ENCODE data around the gene RFC1.

The RFC1 gene

DNA sequence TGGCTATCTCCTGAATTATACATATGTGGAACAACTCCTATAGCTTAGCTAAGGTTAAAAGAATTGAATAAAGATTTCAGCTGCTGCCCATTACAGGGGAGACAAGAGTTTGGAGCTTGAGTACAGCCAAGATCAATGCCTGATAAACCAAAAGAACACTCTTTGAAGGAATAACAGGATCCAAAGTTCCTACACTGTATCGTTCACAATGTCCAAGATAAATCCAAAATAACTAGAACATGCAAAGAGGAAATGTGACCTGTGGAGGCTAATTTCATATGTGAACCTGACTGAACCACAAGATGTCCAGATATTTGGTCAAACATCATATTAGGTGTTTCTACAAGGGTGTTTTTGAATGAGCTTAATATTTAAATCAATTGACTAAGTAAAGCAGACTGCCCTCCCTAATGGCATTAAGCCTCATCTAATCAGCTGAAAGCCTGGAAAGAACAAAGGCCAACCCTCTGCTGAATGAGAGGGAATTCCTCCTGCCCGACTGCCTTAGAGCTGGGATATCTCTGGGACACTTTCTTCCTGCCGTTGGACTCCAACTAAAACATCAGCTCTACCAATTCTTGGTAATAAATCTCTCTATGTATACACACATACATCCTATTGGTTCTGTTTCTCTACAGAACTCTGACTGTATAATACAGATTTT lies 19.2 kb downstream of the RFC1 start:
- peak; percentile 56 for DNase-seq
- Histone ChIP-seq H3K4me3 (ENCODE audit: low read depth, low read length) (no peak overlapping the region), H3K36me3 (peaks cover 56% of the 10 kb centered on the region), H3K27ac (peak overlapping the region; percentile 8; the same call in 1 of the 2 replicates), H3K27me3 (ENCODE audit: insufficient read depth, low read depth, severe bottlenecking) (no peaks in the 10 kb centered on the region), H3K9me3 (ENCODE audit: severe bottlenecking) (no peaks in the 10 kb centered on the region)
- TF ChIP-seq, protein P1, sequence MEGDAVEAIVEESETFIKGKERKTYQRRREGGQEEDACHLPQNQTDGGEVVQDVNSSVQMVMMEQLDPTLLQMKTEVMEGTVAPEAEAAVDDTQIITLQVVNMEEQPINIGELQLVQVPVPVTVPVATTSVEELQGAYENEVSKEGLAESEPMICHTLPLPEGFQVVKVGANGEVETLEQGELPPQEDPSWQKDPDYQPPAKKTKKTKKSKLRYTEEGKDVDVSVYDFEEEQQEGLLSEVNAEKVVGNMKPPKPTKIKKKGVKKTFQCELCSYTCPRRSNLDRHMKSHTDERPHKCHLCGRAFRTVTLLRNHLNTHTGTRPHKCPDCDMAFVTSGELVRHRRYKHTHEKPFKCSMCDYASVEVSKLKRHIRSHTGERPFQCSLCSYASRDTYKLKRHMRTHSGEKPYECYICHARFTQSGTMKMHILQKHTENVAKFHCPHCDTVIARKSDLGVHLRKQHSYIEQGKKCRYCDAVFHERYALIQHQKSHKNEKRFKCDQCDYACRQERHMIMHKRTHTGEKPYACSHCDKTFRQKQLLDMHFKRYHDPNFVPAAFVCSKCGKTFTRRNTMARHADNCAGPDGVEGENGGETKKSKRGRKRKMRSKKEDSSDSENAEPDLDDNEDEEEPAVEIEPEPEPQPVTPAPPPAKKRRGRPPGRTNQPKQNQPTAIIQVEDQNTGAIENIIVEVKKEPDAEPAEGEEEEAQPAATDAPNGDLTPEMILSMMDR (IDR thresholded peaks at IDR 0.05; ENCODE audit: low read depth, low read length), result no peak

DNA sequence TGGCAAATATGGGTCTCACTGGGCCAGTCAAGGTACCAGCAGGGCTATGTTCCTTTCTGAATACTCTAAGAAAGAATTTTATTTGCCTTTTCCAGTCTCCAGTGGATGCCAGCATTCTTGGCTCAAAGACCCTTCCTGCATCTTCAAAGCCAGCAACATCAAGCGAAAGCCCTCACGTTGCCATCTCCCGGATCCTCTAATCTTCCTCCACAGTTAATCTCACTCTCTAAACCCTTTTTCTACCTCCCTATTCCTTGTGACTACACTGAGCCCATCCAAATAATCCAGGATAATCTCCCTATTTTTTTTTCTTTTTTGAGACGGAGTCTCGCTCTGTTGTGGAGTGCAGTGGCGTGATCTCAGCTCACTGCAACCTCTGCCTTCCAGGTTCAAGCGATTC lies 23.4 kb downstream of the RFC1 start:
- TF ChIP-seq, protein P1 (IDR thresholded peaks at IDR 0.05; ENCODE audit: low read depth, low read length), result no peak
- no peak overlapping the region for H3K4me3 ChIP-seq (ENCODE audit: low read depth, low read length)
- H3K27ac ChIP-seq, result peak overlapping the region; percentile 32
- H3K9me3 ChIP-seq (ENCODE audit: severe bottlenecking), result no peaks in the 10 kb centered on the region
- peak; percentile 56 for DNase-seq
- H3K27me3 ChIP-seq (ENCODE audit: insufficient read depth, low read depth, severe bottlenecking), result no peaks in the 10 kb centered on the region
- H3K36me3 ChIP-seq, result peaks cover 52% of the 10 kb centered on the region

DNA sequence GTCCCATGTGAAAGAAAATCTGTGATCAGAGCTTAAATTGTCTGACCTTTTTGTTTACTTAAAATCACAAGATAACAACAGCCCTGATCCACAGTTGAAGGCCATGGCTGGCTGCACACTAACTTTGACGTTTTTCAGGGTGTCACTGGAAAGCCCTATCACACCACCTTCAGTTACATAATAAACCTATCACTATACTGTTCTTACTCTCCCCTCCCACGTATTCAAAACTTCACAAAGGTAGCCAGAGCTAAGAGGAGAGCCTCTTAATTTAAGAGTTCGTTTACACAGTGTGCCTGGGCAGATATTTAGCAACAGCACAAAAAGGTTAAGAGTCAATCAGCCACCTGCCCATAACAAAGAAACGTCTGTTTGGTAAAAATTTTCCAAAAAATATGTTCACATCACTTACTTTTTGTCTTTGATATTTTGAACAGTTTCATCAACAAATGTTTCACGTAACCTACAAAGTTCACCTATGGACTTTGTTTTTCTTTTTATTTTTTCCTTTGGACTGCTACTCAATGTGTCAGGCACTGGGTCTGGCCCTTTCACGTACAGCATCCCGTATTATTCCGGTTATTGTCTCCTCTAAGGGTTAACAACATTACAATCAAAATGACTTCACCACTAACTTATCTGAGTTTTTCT lies 25.0 kb downstream of the RFC1 start:
- Histone ChIP-seq H3K9me3 (ENCODE audit: severe bottlenecking) (no peaks in the 10 kb centered on the region), H3K36me3 (peaks cover 48% of the 10 kb centered on the region), H3K27ac (no peak overlapping the region), H3K4me3 (ENCODE audit: low read depth, low read length) (no peak overlapping the region), H3K27me3 (ENCODE audit: insufficient read depth, low read depth, severe bottlenecking) (no peaks in the 10 kb centered on the region)
- TF ChIP-seq, protein P1 (IDR thresholded peaks at IDR 0.05; ENCODE audit: low read depth, low read length), result no peak
- DNase-seq, result no peak

DNA sequence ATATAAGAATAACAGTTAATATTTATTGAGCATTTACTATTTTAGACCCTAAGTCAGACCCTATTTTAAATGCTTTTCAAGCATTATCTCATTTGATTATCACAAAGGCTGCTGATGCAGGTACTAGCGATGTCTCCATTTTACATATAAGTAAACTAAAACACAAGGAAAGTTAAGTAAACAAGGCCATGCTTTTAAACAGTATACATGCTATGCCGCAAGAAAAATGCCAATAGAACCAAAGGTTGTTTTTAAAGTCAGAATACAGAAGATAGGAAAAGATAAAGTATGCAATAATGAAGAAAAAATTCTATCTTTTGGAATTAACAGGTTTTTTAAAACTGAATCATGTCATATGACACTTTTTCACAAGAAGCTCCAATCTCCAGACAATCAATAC lies 26.2 kb downstream of the RFC1 start:
- H3K36me3 ChIP-seq, result peaks cover 43% of the 10 kb centered on the region
- H3K4me3 ChIP-seq (ENCODE audit: low read depth, low read length), result no peak overlapping the region
- TF ChIP-seq, protein P1 (IDR thresholded peaks at IDR 0.05; ENCODE audit: low read depth, low read length), result no peak
- no peaks in the 10 kb centered on the region for H3K27me3 ChIP-seq (ENCODE audit: insufficient read depth, low read depth, severe bottlenecking)
- no peak for DNase-seq
- no peaks in the 10 kb centered on the region for H3K9me3 ChIP-seq (ENCODE audit: severe bottlenecking)
- H3K27ac ChIP-seq, result no peak overlapping the region

DNA sequence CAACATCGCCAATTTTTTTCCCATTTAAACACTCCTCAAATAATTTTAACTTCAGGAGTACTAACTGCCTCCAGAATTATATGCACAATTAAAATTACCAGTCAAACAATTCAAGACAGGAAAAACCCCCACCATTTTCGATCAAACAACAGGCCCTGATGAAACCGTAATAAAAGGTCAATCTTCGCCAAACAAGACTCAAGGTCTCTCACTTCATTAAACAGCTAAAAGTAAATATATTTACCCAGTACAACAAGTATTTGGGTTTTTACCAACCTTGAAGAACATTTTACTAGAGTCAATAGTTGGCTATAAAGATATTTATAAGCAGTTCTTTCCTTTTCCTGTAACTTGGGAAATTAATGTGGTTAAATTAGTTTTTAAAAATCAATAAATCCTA lies 28.3 kb downstream of the RFC1 start:
- Histone ChIP-seq H3K27me3 (ENCODE audit: insufficient read depth, low read depth, severe bottlenecking) (no peaks in the 10 kb centered on the region), H3K9me3 (ENCODE audit: severe bottlenecking) (no peaks in the 10 kb centered on the region), H3K27ac (no peak overlapping the region), H3K4me3 (ENCODE audit: low read depth, low read length) (no peak overlapping the region), H3K36me3 (peaks cover 29% of the 10 kb centered on the region)
- TF ChIP-seq, protein P1 (IDR thresholded peaks at IDR 0.05; ENCODE audit: low read depth, low read length), result no peak
- no peak for DNase-seq
